ENCODE measurements around the gene KIFC3. TPM values are rescaled to one million over a fixed set of nuclear protein-coding genes. Genes with fewer than 3 reads are reported as not detected.
A peak's percentile ranks its signal among the peaks of the same experiment; 100 is the strongest.
"Not testable (repeated sequence)": the region's sequence is repeated elsewhere in the genome, so short reads cannot be mapped to it uniquely, and the experiment has no call there.

Gene KIFC3
- total RNA-seq, 2 donors from 2014 or later, result 1.3 to 1.5 TPM

DNA sequence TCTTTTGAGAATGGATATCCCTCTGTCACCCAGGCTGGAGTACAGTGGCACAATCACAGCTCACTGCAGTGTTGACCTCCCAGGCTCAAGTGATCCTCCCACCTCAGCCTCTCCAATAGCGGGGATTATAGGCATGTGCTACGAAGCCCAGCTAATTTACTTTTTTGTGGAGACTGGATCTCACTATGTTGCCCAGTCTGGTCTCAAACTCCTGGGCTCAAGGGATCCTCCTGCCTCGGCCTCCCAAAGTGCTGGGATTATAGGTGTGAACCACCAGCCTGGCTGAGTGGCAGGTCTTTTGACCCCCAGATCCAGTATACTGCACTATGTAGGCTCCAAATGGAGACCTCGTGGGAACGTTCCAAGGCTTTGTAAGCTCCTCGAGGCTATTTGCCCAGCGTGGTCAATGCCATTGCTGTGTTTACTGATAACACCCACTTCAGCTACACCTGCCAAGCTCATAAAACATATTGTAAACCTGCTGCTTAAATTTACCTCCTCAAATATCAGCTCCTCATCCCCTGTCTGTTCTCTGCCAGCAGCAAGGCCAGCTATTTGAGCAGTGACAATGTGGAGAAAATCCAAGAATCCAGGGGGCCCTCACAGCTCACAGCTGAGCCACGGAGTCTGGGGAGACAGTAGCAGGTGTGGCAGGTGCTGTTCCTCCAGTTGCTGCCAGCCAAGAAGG lies 16.2 kb upstream of the KIFC3 start:
- Mint-ChIP-seq H3K27me3 (ENCODE audit: low read depth) (no peaks in the 10 kb centered on the region), H3K27ac (no peak overlapping the region), H3K36me3 (ENCODE audit: insufficient read depth in 2 of 2) (no peaks in the 10 kb centered on the region), H3K9me3 (no peaks in the 10 kb centered on the region), H3K4me3 (no peak overlapping the region), H3K4me1 (ENCODE audit: low read depth) (peaks cover 14% of the 10 kb centered on the region)
- DNase-seq (no peak), ATAC-seq (replicated peaks in 1 of 2) (no peak)

DNA sequence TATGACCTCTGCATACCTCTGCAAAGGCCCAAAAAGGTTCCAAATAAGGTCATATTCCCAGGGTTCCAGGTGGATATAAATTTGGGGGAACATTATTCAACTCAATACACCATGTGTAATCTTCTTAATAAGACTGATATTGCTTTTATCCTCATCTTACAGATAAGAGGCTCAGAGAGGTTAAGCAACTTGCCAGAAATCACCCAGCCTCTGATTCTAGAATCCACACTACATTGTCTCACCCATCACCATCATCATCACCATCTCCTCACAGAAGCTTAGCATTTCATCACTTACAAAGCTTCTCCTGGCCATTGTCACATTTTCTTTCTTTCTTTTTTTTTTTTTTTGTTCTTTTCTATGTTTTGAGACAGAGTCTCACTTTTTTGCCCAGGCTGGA lies 15.4 kb upstream of the KIFC3 start:
- no peaks in the 10 kb centered on the region for H3K27me3 Mint-ChIP-seq (ENCODE audit: low read depth)
- H3K4me3 Mint-ChIP-seq, result no peak overlapping the region
- DNase-seq, result no peak
- no peaks in the 10 kb centered on the region for H3K36me3 Mint-ChIP-seq (ENCODE audit: insufficient read depth in 2 of 2)
- no peaks in the 10 kb centered on the region for H3K9me3 Mint-ChIP-seq
- peaks cover 14% of the 10 kb centered on the region for H3K4me1 Mint-ChIP-seq (ENCODE audit: low read depth)
- ATAC-seq (replicated peaks in 1 of 2), result no peak
- no peak overlapping the region for H3K27ac Mint-ChIP-seq

DNA sequence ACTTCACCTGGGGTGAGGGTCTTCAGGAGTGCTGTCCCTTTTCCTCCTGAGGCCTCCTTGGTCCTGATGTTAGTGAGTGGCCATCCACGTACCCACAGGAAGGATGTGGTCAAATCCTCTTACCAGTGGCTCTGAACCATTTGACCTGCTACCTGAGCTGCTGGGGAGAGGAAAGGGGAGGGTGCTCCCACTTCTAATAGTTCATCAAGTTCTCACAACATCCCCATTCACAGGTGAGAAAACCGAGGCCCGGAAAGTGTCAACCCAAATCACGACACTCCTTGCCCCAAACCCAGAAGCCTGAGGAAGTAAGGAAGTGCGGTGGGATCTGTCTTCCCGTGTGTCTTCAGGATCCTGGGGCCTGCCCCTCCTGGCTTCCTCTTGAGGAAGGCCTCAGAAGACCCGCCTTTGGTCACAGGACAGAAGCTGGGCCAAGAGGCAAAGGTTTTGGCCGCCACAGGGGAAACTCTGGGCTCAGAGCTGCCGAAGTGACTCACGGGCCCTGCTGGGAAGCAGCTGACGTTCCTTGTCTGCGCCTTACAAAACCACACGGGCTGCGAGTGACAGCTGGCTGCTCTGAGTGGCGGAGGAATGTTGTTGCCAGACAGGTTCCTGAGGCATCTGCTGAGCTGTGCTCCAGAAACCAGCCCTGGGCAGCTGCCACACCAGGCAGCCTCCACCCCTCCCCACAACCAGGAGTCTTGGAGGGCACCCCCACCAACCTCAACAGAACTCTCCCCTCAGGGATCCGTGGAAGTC lies 13.9 kb upstream of the KIFC3 start:
- Mint-ChIP-seq H3K36me3 (ENCODE audit: insufficient read depth in 2 of 2) (no peaks in the 10 kb centered on the region), H3K4me3 (peak overlapping the region; percentile 34 to 51), H3K27ac (peak overlapping the region; percentile 70), H3K27me3 (ENCODE audit: low read depth) (peaks cover 1% of the 10 kb centered on the region), H3K4me1 (ENCODE audit: low read depth) (peaks cover 14% of the 10 kb centered on the region), H3K9me3 (no peaks in the 10 kb centered on the region)
- ATAC-seq (replicated peaks in 1 of 2), result peak; percentile 85 to 92
- DNase-seq, result peak; percentile 54 to 61

DNA sequence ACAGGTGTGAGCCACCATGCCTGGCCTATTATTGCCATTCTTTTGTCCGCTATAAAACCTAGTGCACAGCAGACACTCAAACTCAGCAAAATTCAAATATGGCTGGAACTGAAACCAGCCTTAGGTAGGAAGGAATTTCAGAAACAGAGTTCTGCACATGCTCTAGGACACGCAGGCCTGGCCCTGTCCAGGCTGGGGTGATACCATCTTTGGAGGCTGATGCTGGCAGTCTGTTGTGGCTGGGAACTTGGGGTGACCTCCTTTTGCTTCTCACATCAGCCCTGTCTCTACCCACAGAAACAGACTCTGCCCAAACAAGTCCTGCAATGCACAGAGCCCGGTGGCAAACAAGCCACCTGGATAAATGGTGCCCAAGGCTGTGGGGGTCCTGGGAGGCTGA lies 12.6 kb upstream of the KIFC3 start:
- no peak overlapping the region for H3K27ac Mint-ChIP-seq
- no peaks in the 10 kb centered on the region for H3K36me3 Mint-ChIP-seq (ENCODE audit: insufficient read depth in 2 of 2)
- DNase-seq (no peak), ATAC-seq (replicated peaks in 1 of 2) (no peak)
- H3K4me1 Mint-ChIP-seq (ENCODE audit: low read depth), result peaks cover 25% of the 10 kb centered on the region
- no peak overlapping the region for H3K4me3 Mint-ChIP-seq
- peaks cover 5% of the 10 kb centered on the region for H3K27me3 Mint-ChIP-seq (ENCODE audit: low read depth)
- H3K9me3 Mint-ChIP-seq, result no peaks in the 10 kb centered on the region

DNA sequence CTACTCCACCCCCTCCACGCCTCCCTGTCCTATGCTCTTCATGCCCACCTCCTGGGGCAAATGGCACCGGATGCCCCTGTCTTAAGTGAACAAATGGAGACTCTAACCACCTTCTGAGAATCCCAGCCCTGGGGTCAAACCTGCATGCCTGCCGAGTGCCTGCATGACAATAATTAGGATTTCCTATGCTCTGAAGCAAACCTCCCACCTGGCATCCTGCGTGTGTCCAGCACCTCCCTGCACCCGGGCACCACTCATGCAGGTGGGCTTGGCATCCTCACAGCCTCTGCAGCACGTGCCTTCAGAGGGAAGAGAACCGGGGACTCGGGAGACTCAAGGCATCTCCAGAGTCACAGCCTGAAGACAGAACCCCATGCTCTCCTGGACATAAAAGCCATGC lies 11.2 kb upstream of the KIFC3 start:
- H3K4me3 Mint-ChIP-seq, result no peak overlapping the region
- ATAC-seq (replicated peaks in 1 of 2), result no peak

DNA sequence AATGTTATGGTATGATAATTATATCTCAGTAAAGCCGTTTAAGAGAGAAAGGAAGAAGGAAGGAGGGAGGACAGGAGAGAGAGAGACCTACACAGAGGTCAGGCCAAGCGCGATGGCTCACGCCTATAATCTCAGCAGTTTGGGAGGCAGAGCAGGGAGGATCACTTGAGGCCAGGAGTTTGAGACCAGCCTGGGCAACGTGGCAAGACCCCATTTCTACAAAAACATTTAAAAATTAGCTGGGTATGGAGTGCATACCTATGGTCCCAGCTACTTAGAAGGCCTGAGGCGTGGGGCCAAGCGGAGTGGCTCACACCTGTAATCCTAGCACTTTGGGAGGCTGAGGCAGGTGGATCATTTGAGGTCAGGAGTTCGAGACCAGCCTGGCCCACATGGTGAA lies 9.0 kb upstream of the KIFC3 start:
- Mint-ChIP-seq H3K27me3 (ENCODE audit: low read depth) (peaks cover 24% of the 10 kb centered on the region), H3K4me1 (ENCODE audit: low read depth) (peaks cover 40% of the 10 kb centered on the region), H3K27ac (peak overlapping the region; percentile 34)
- not testable (repeated sequence) for DNase-seq; ATAC-seq (replicated peaks in 1 of 2); H3K36me3 Mint-ChIP-seq (ENCODE audit: insufficient read depth in 2 of 2); H3K9me3 Mint-ChIP-seq; H3K4me3 Mint-ChIP-seq

More for the DNA sequence above, 11.2 kb upstream of the KIFC3 start:
- Mint-ChIP-seq H3K36me3 (ENCODE audit: insufficient read depth in 2 of 2) (no peaks in the 10 kb centered on the region), H3K9me3 (no peaks in the 10 kb centered on the region), H3K4me1 (ENCODE audit: low read depth) (peaks cover 35% of the 10 kb centered on the region), H3K27ac (no peak overlapping the region), H3K27me3 (ENCODE audit: low read depth) (peaks cover 8% of the 10 kb centered on the region)
- no peak for DNase-seq

DNA sequence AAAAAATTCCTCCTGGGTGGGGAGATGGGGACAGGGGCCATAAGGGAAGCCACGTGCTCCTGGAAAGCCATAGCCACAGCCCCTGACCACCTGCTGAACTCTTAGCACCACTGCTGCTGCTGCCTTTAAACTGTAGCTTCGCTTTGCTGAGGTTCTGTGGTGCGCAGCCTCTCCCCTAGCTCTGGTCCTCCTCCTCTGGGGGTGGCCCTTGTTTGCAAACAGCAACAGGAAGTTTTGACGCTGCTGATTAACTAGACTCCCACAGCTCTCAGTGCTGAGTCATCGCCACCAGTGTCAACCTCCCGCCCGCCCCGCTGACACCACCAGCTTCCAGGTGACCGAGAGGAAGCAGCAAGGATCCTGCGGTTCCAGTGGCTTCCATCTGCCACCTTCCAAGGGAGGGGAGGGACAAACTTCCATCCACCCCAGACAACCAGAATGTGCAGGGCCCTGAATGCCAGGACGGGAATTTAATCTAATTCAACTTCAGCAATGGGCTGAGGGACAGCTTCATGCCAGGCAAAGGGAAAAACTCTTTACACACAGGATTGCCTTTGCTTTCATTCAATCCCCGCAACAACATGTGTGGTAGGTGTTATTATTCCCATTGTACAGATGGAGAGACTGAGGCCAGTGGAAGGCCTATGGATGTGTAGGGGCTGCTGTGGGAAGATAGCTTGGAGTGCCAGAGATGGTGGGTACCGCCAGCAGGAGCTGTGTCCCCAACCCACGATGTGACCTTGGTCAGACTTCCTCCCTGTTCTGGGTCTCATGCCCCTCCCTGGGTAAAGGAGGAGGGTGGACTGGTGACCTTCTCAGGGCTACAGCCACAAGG lies 8.1 kb upstream of the KIFC3 start:
- no peaks in the 10 kb centered on the region for H3K36me3 Mint-ChIP-seq (ENCODE audit: insufficient read depth in 2 of 2)
- H3K27ac Mint-ChIP-seq, result peak overlapping the region; percentile 76
- peak; percentile 78 to 83 for DNase-seq
- no peaks in the 10 kb centered on the region for H3K9me3 Mint-ChIP-seq
- peak; percentile 97 to 99 for ATAC-seq (replicated peaks in 1 of 2)
- H3K4me3 Mint-ChIP-seq, result peak overlapping the region in 1 of 2 donors; percentile 68
- H3K27me3 Mint-ChIP-seq (ENCODE audit: low read depth), result peaks cover 28% of the 10 kb centered on the region
- peaks cover 32% of the 10 kb centered on the region for H3K4me1 Mint-ChIP-seq (ENCODE audit: low read depth)

DNA sequence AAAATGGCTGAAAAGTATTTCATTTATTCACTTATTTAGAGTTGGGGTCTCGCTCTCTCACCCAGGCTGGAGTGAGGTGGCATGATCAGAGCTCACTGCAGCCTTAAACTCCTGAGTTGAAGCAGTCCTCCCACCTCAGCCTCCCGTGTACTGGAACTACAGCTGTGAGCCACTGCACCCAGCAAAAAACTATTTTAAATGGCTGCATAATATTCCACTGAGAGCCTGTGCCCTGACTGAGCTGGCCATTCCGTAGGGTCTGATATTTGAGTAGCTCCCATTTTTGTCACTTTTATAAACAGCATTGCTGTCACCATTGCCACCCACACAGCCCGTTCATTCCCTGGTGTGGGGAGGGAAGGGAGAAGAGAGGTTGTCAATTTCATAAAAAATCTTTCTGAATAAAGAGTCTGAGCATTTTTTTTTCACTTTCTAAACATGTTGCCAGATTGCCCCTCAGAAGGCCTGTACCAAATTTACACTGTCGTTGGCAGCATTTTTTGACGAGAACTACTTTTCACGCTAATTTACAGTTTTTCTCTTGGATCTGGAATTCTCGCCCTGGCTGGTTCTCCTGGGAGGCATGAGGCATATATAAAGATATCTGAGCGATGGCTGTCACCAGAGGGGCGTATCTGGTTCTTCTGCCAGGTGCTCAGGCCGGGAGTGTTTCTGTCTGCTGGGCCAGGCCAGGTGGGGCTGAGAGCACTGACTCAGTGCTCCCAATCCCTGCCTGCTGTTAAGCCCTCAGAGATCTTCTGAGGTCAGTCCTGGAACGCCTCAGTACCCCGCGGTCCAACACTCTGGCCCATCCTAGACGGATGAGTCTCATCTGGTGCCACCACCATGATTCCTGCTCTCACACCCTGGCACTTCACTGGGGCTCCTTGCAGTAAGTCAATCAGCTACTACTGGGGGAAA lies 7.2 kb upstream of the KIFC3 start:
- no peak for DNase-seq
- H3K27me3 Mint-ChIP-seq (ENCODE audit: low read depth), result peaks cover 28% of the 10 kb centered on the region
- no peaks in the 10 kb centered on the region for H3K9me3 Mint-ChIP-seq
- peaks cover 32% of the 10 kb centered on the region for H3K4me1 Mint-ChIP-seq (ENCODE audit: low read depth)
- H3K27ac Mint-ChIP-seq, result no peak overlapping the region
- H3K4me3 Mint-ChIP-seq, result peak overlapping the region in 1 of 2 donors; percentile 68
- peak in 1 of 2 donors; percentile 10 for ATAC-seq (replicated peaks in 1 of 2)
- H3K36me3 Mint-ChIP-seq (ENCODE audit: insufficient read depth in 2 of 2), result no peaks in the 10 kb centered on the region

DNA sequence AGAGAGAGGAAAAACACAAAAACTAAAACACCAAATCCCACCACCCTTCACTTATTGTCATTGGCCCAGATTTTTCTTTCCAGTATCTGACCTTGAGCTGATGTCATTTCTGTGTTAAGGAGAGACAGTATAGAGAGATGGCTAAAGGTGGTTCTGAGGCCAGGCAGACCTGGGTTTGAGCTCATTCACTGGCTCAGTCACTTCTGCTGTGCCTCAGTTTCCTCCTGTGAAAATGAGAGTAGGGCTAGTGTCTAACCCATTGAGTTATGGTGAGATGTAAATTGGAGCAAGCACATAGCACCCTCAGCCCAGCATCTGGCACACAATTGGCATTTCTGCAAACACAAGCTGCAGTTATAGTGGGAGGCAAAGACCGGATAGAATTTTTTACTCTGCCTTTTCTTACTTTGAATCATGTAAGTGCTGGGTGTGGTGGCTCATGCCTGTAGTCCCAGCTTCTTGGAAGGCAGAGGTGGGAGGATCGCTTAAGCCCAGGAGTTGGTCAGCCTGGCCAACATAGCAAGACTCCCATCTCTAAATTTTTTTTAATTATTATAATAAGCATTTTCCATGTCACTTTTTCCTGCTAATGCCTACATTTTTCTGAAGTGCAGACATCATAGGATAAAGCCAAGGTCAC lies 6.4 kb upstream of the KIFC3 start:
- peaks cover 32% of the 10 kb centered on the region for H3K27me3 Mint-ChIP-seq (ENCODE audit: low read depth)
- peak overlapping the region; percentile 72 to 82 for H3K4me3 Mint-ChIP-seq
- peaks cover 32% of the 10 kb centered on the region for H3K4me1 Mint-ChIP-seq (ENCODE audit: low read depth)
- DNase-seq (no peak), ATAC-seq (replicated peaks in 1 of 2) (no peak)
- no peak overlapping the region for H3K27ac Mint-ChIP-seq
- H3K36me3 Mint-ChIP-seq (ENCODE audit: insufficient read depth in 2 of 2), result no peaks in the 10 kb centered on the region
- no peaks in the 10 kb centered on the region for H3K9me3 Mint-ChIP-seq

DNA sequence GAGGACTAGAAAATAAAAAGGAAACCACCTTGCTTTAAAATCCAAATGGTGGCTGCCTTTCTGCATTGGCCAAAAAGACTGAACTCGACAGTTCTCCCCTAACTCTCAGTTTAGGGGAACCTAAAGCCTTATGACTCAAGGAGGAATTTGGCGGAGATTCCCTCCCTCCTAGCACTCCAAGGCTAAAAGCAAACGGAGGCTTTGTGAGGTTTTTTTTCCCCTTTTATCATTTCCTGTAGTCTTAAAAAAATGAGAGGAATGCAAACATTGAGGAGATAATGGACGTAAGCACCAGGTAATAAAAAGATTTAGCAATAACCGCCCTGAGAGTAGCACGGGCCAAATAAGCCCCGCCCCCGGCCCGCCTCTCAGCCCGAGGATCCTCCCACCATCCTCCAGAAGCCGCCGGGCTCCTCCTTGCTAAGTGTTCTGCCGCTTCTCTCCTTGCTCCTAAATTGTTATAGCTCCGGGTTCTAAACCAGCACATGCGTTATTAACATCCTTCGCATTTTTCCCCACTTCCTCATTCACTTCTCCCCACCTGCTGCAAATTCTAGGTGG lies 5.8 kb upstream of the KIFC3 start:
- H3K9me3 Mint-ChIP-seq, result no peaks in the 10 kb centered on the region
- H3K27ac Mint-ChIP-seq, result no peak overlapping the region
- ATAC-seq (replicated peaks in 1 of 2) (peak; percentile 49 to 50), DNase-seq (peak; percentile 51 to 54)
- peak overlapping the region; percentile 72 to 82 for H3K4me3 Mint-ChIP-seq
- H3K36me3 Mint-ChIP-seq (ENCODE audit: insufficient read depth in 2 of 2), result no peaks in the 10 kb centered on the region
- peaks cover 38% of the 10 kb centered on the region for H3K27me3 Mint-ChIP-seq (ENCODE audit: low read depth)
- peaks cover 35% of the 10 kb centered on the region for H3K4me1 Mint-ChIP-seq (ENCODE audit: low read depth)

DNA sequence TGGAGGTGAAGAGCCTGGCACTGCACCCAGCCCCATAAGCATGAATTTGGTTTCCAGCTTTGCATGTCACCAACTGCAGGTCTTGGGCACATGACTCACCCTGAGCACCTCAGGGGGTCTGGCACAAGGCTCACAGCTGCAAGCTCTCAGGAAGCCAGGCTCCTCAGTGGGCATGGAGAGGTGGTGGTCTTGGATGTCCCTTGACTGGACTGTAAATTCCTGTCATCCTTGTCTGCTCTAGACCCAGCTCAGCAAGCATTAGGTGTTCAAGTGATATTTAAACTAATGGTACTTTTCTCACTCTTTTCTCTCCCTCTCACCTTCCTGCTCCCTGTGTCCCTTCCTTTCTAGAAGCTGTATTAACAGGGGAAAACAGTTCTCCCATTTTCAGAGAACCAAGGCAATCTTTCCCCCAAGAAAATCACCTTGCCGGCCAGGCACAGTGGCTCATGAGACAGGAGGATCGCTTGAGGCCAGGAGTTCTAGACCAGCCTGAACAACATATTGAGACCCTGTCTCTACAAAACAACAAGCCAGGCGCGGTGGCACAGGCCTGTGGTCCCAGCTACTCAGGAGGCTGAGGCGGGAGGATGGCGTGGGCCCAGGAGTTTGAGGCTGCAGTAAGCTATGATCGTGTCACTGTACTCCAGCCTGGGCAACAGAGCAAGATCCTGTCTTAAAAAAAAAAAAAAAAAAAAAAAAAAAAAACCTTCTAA lies 5.1 kb upstream of the KIFC3 start:
- peaks cover 41% of the 10 kb centered on the region for H3K4me1 Mint-ChIP-seq (ENCODE audit: low read depth)
- H3K27me3 Mint-ChIP-seq (ENCODE audit: low read depth), result peaks cover 44% of the 10 kb centered on the region
- H3K36me3 Mint-ChIP-seq (ENCODE audit: insufficient read depth in 2 of 2), result peaks cover 1 to 3% of the 10 kb centered on the region in 2 donors
- H3K27ac Mint-ChIP-seq, result no peak overlapping the region
- DNase-seq (no peak), ATAC-seq (replicated peaks in 1 of 2) (no peak)
- peak overlapping the region; percentile 27 to 45 for H3K4me3 Mint-ChIP-seq
- H3K9me3 Mint-ChIP-seq, result no peaks in the 10 kb centered on the region
